Measurements from ENCODE around the gene NUDT8. TPM values are rescaled to one million over a fixed set of nuclear protein-coding genes. Genes with fewer than 3 reads are reported as not detected.

NUDT8 gene
- 10 to 100 TPM; 11.7 to 67.1 (median 45.7) TPM for polyA plus RNA-seq
- long read RNA-seq, donor 1, transcript NUDT8-202 (4 exons, 728 nt) = major isoform, 16 of 17 reads
- long read RNA-seq, donor 1, partial matches to known transcripts = 0 of 17 reads
- long read RNA-seq, donor 1, other reads (novel, unspliced or antisense) = 0 of 17 reads
- long read RNA-seq, donor 2 = 0 reads
- long read RNA-seq, donor 3, transcript NUDT8-202 (4 exons, 728 nt) = major isoform, 7 of 11 reads
- long read RNA-seq, donor 3, partial matches to known transcripts = 0 of 11 reads
- long read RNA-seq, donor 3, other reads (novel, unspliced or antisense) = 0 of 11 reads
- long read RNA-seq, donor 4 = 0 reads
- long read RNA-seq, donor 5 = 0 reads
- long read RNA-seq, donor 6, transcript NUDT8-202 (4 exons, 728 nt) = major isoform, 9 of 10 reads
- long read RNA-seq, donor 6, partial matches to known transcripts = 0 of 10 reads
- long read RNA-seq, donor 6, other reads (novel, unspliced or antisense) = 0 of 10 reads
- long read RNA-seq, donor 7 = 0 reads
- long read RNA-seq, donor 8, partial matches to known transcripts = 0 of 1 reads
- long read RNA-seq, donor 8, other reads (novel, unspliced or antisense) = 0 of 1 reads
- long read RNA-seq, donor 9, partial matches to known transcripts = 0 of 1 reads
- long read RNA-seq, donor 9, other reads (novel, unspliced or antisense) = 0 of 1 reads
- long read RNA-seq, donor 10, transcript NUDT8-202 (4 exons, 728 nt) = major isoform, 6 of 6 reads
- long read RNA-seq, donor 10, partial matches to known transcripts = 0 of 6 reads
- long read RNA-seq, donor 10, other reads (novel, unspliced or antisense) = 0 of 6 reads

- 1% methylated on average over 53 to 102 of the region's 102 CpGs for WGBS, 3 donors
- H3K9me3 ChIP-seq (ENCODE audit: control insufficient read depth in 2 of 2, insufficient read depth in 1 of 2, low read depth in 1 of 2, low read length in 1 of 2) = no peaks in the 10 kb centered on the region
- peak; percentile 84 to 91 for DNase-seq
- peaks cover 0 to 17% (median 0%) of the 10 kb centered on the region in 3 donors for H3K36me3 ChIP-seq (ENCODE audit: control insufficient read depth in 3 of 3, insufficient read depth in 2 of 3, low read depth in 1 of 3, low read length in 3 of 3)
- H3K4me1 ChIP-seq (ENCODE audit: control insufficient read depth in 3 of 3, insufficient read depth in 2 of 3, low read depth in 1 of 3, low read length in 2 of 3) = peaks cover 0 to 46% (median 7%) of the 10 kb centered on the region in 3 donors
- H3K4me3 ChIP-seq (ENCODE audit: low read depth in 1 of 3, low read length in 3 of 3) = peak within 1 kb of the TSS; percentile 52 to 79 (median 67)
- no peak for FAIRE-seq
- no peaks in the 10 kb centered on the region for H3K27me3 ChIP-seq (ENCODE audit: control insufficient read depth in 3 of 3, insufficient read depth in 3 of 3, low read length in 3 of 3)
- H3K27ac ChIP-seq (ENCODE audit: low read depth in 1 of 3, low read length in 2 of 3) = peak within 1 kb of the TSS; percentile 95 to 100 (median 96)
Measured at GRCh38 chr11:67629386-67630227, at the start of gene NUDT8. Gene NUDT8, minus strand, starts transcription at chr11:67629937. Its CDS starts 26 bp downstream, at chr11:67629911.

GRCh38 chr11:67675058-67675747 is 45.5 kb upstream of the NUDT8 start:
- Histone ChIP-seq H3K4me1 (ENCODE audit: control insufficient read depth in 3 of 3, insufficient read depth in 2 of 3, low read depth in 1 of 3, low read length in 2 of 3) (no peaks in the 10 kb centered on the region), H3K36me3 (ENCODE audit: control insufficient read depth in 3 of 3, insufficient read depth in 2 of 3, low read depth in 1 of 3, low read length in 3 of 3) (no peaks in the 10 kb centered on the region), H3K9me3 (ENCODE audit: control insufficient read depth in 2 of 2, insufficient read depth in 1 of 2, low read depth in 1 of 2, low read length in 1 of 2) (no peaks in the 10 kb centered on the region), H3K27me3 (ENCODE audit: control insufficient read depth in 3 of 3, insufficient read depth in 3 of 3, low read length in 3 of 3) (no peaks in the 10 kb centered on the region), H3K27ac (ENCODE audit: low read depth in 1 of 3, low read length in 2 of 3) (no peak overlapping the region), H3K4me3 (ENCODE audit: low read depth in 1 of 3, low read length in 3 of 3) (no peak overlapping the region)
- DNase-seq (no peak), FAIRE-seq (no peak)
- 69 to 85% (median 73%) methylated on average over 12 of the region's 12 CpGs for WGBS, 3 donors

GRCh38 chr11:67674442-67674871 is 44.7 kb upstream of the NUDT8 start, which contains the start of gene ALDH3B2:
Gene ALDH3B2, minus strand, starts transcription at chr11:67674623. Its CDS starts 7,688 bp downstream, at chr11:67666935.
- Histone ChIP-seq H3K27me3 (ENCODE audit: control insufficient read depth in 3 of 3, insufficient read depth in 3 of 3, low read length in 3 of 3) (no peaks in the 10 kb centered on the region), H3K36me3 (ENCODE audit: control insufficient read depth in 3 of 3, insufficient read depth in 2 of 3, low read depth in 1 of 3, low read length in 3 of 3) (no peaks in the 10 kb centered on the region), H3K9me3 (ENCODE audit: control insufficient read depth in 2 of 2, insufficient read depth in 1 of 2, low read depth in 1 of 2, low read length in 1 of 2) (no peaks in the 10 kb centered on the region), H3K4me3 (ENCODE audit: low read depth in 1 of 3, low read length in 3 of 3) (no peak within 1 kb of the TSS), H3K27ac (ENCODE audit: low read depth in 1 of 3, low read length in 2 of 3) (no peak within 1 kb of the TSS), H3K4me1 (ENCODE audit: control insufficient read depth in 3 of 3, insufficient read depth in 2 of 3, low read depth in 1 of 3, low read length in 2 of 3) (no peaks in the 10 kb centered on the region)
- no peak for FAIRE-seq
- WGBS, 3 donors = 28 to 60% (median 40%) methylated on average over 8 of the region's 8 CpGs
- DNase-seq = peak; percentile 60 to 63

GRCh38 chr11:67673902-67674301 is 44.2 kb upstream of the NUDT8 start:
- Histone ChIP-seq H3K36me3 (ENCODE audit: control insufficient read depth in 3 of 3, insufficient read depth in 2 of 3, low read depth in 1 of 3, low read length in 3 of 3) (no peaks in the 10 kb centered on the region), H3K27me3 (ENCODE audit: control insufficient read depth in 3 of 3, insufficient read depth in 3 of 3, low read length in 3 of 3) (no peaks in the 10 kb centered on the region), H3K9me3 (ENCODE audit: control insufficient read depth in 2 of 2, insufficient read depth in 1 of 2, low read depth in 1 of 2, low read length in 1 of 2) (no peaks in the 10 kb centered on the region), H3K27ac (ENCODE audit: low read depth in 1 of 3, low read length in 2 of 3) (no peak overlapping the region), H3K4me1 (ENCODE audit: control insufficient read depth in 3 of 3, insufficient read depth in 2 of 3, low read depth in 1 of 3, low read length in 2 of 3) (no peaks in the 10 kb centered on the region), H3K4me3 (ENCODE audit: low read depth in 1 of 3, low read length in 3 of 3) (no peak overlapping the region)
- DNase-seq = no peak
- FAIRE-seq = no peak
- WGBS, 3 donors = 68 to 78% (median 76%) methylated on average over 8 of the region's 8 CpGs

- WGBS, 3 donors = 85 to 91% (median 90%) methylated on average over 7 of the region's 7 CpGs
- DNase-seq = no peak
- no peak overlapping the region for H3K27ac ChIP-seq (ENCODE audit: low read depth in 1 of 3, low read length in 2 of 3)
Measured at GRCh38 chr11:67673358-67673757, 43.6 kb upstream of the NUDT8 start.

GRCh38 chr11:67671211-67671520 is 41.4 kb upstream of the NUDT8 start:
- 54 to 67% (median 60%) methylated on average over 8 of the region's 8 CpGs for WGBS, 3 donors
- Histone ChIP-seq H3K4me1 (ENCODE audit: control insufficient read depth in 3 of 3, insufficient read depth in 2 of 3, low read depth in 1 of 3, low read length in 2 of 3) (peaks cover 0 to 1% (median 0%) of the 10 kb centered on the region in 3 donors), H3K4me3 (ENCODE audit: low read depth in 1 of 3, low read length in 3 of 3) (no peak overlapping the region), H3K9me3 (ENCODE audit: control insufficient read depth in 2 of 2, insufficient read depth in 1 of 2, low read depth in 1 of 2, low read length in 1 of 2) (no peaks in the 10 kb centered on the region), H3K36me3 (ENCODE audit: control insufficient read depth in 3 of 3, insufficient read depth in 2 of 3, low read depth in 1 of 3, low read length in 3 of 3) (no peaks in the 10 kb centered on the region), H3K27me3 (ENCODE audit: control insufficient read depth in 3 of 3, insufficient read depth in 3 of 3, low read length in 3 of 3) (no peaks in the 10 kb centered on the region), H3K27ac (ENCODE audit: low read depth in 1 of 3, low read length in 2 of 3) (no peak overlapping the region)
- DNase-seq = no peak
- no peak for FAIRE-seq

More at GRCh38 chr11:67673358-67673757, 43.6 kb upstream of the NUDT8 start:
- H3K4me3 ChIP-seq (ENCODE audit: low read depth in 1 of 3, low read length in 3 of 3) = no peak overlapping the region
- no peaks in the 10 kb centered on the region for H3K9me3 ChIP-seq (ENCODE audit: control insufficient read depth in 2 of 2, insufficient read depth in 1 of 2, low read depth in 1 of 2, low read length in 1 of 2)
- no peaks in the 10 kb centered on the region for H3K27me3 ChIP-seq (ENCODE audit: control insufficient read depth in 3 of 3, insufficient read depth in 3 of 3, low read length in 3 of 3)
- H3K36me3 ChIP-seq (ENCODE audit: control insufficient read depth in 3 of 3, insufficient read depth in 2 of 3, low read depth in 1 of 3, low read length in 3 of 3) = no peaks in the 10 kb centered on the region
- FAIRE-seq = no peak
- H3K4me1 ChIP-seq (ENCODE audit: control insufficient read depth in 3 of 3, insufficient read depth in 2 of 3, low read depth in 1 of 3, low read length in 2 of 3) = no peaks in the 10 kb centered on the region

- DNase-seq (no peak), FAIRE-seq (no peak)
- Histone ChIP-seq H3K27ac (ENCODE audit: low read depth in 1 of 3, low read length in 2 of 3) (no peak overlapping the region), H3K9me3 (ENCODE audit: control insufficient read depth in 2 of 2, insufficient read depth in 1 of 2, low read depth in 1 of 2, low read length in 1 of 2) (no peaks in the 10 kb centered on the region), H3K4me1 (ENCODE audit: control insufficient read depth in 3 of 3, insufficient read depth in 2 of 3, low read depth in 1 of 3, low read length in 2 of 3) (peaks cover 0 to 5% (median 0%) of the 10 kb centered on the region in 3 donors), H3K27me3 (ENCODE audit: control insufficient read depth in 3 of 3, insufficient read depth in 3 of 3, low read length in 3 of 3) (no peaks in the 10 kb centered on the region), H3K4me3 (ENCODE audit: low read depth in 1 of 3, low read length in 3 of 3) (no peak overlapping the region), H3K36me3 (ENCODE audit: control insufficient read depth in 3 of 3, insufficient read depth in 2 of 3, low read depth in 1 of 3, low read length in 3 of 3) (no peaks in the 10 kb centered on the region)
- 74 to 80% (median 78%) methylated on average over 22 to 23 of the region's 23 CpGs for WGBS, 3 donors
Measured at GRCh38 chr11:67670316-67671210, 40.8 kb upstream of the NUDT8 start.

Data from small intestine (tissue), 16 donors.